Measurements from ENCODE around the gene GALNT3. TPM values are rescaled to one million over a fixed set of nuclear protein-coding genes. Genes with fewer than 3 reads are reported as not detected.

The GALNT3 gene
- total RNA-seq, 2 donors from 2014 or later = 3.5 TPM

GRCh38 chr2:165791421-165792103 is 2.5 kb downstream of the GALNT3 start:
- no peak overlapping the region for H3K27ac ChIP-seq
- TF ChIP-seq CTCF (IDR thresholded peaks at IDR 0.05) = no peak
- H3K9me3 ChIP-seq = no peaks in the 10 kb centered on the region
- H3K4me1 ChIP-seq (ENCODE audit: control insufficient read depth in 1 of 2, low read depth in 2 of 2) = peaks cover 4 to 18% of the 10 kb centered on the region in 2 donors
- no peaks in the 10 kb centered on the region for H3K36me3 ChIP-seq
- no peak for DNase-seq (ENCODE audit: low spot score)
- H3K4me3 ChIP-seq = no peak overlapping the region
- no peak for ATAC-seq (ENCODE audit: insufficient number of reproducible peaks, low FRiP score, low read depth)
- H3K27me3 ChIP-seq (replicated peaks; ENCODE audit: insufficient read depth) = no peaks in the 10 kb centered on the region

GRCh38 chr2:165790466-165790865 is 3.6 kb downstream of the GALNT3 start:
- DNase-seq (ENCODE audit: low spot score) = no peak
- Histone ChIP-seq H3K4me1 (ENCODE audit: control insufficient read depth in 1 of 2, low read depth in 2 of 2) (peaks cover 4 to 18% of the 10 kb centered on the region in 2 donors), H3K4me3 (no peak overlapping the region), H3K9me3 (no peaks in the 10 kb centered on the region), H3K27me3 (replicated peaks; ENCODE audit: insufficient read depth) (no peaks in the 10 kb centered on the region), H3K36me3 (no peaks in the 10 kb centered on the region), H3K27ac (no peak overlapping the region)
- no peak for ATAC-seq (ENCODE audit: insufficient number of reproducible peaks, low FRiP score, low read depth)
- no peak for TF ChIP-seq CTCF (IDR thresholded peaks at IDR 0.05)

GRCh38 chr2:165787334-165787733 is 6.7 kb downstream of the GALNT3 start:
- no peak for DNase-seq (ENCODE audit: low spot score)
- Histone ChIP-seq H3K27me3 (replicated peaks; ENCODE audit: insufficient read depth) (no peaks in the 10 kb centered on the region), H3K9me3 (no peaks in the 10 kb centered on the region), H3K4me3 (no peak overlapping the region), H3K36me3 (no peaks in the 10 kb centered on the region), H3K4me1 (ENCODE audit: control insufficient read depth in 1 of 2, low read depth in 2 of 2) (no peaks in the 10 kb centered on the region), H3K27ac (no peak overlapping the region)
- ATAC-seq (ENCODE audit: insufficient number of reproducible peaks, low FRiP score, low read depth) = no peak
- no peak for TF ChIP-seq CTCF (IDR thresholded peaks at IDR 0.05)

GRCh38 chr2:165779706-165780105 is 14.3 kb downstream of the GALNT3 start:
- no peak overlapping the region for H3K4me3 ChIP-seq
- no peaks in the 10 kb centered on the region for H3K27me3 ChIP-seq (replicated peaks; ENCODE audit: insufficient read depth)
- no peak overlapping the region for H3K27ac ChIP-seq
- no peaks in the 10 kb centered on the region for H3K4me1 ChIP-seq (ENCODE audit: control insufficient read depth in 1 of 2, low read depth in 2 of 2)
- TF ChIP-seq CTCF (IDR thresholded peaks at IDR 0.05) = no peak
- H3K9me3 ChIP-seq = no peaks in the 10 kb centered on the region
- DNase-seq (ENCODE audit: low spot score) = no peak
- no peaks in the 10 kb centered on the region for H3K36me3 ChIP-seq
- ATAC-seq (ENCODE audit: insufficient number of reproducible peaks, low FRiP score, low read depth) = no peak

- no peak for TF ChIP-seq CTCF (IDR thresholded peaks at IDR 0.05)
- H3K27me3 ChIP-seq (replicated peaks; ENCODE audit: insufficient read depth) = no peaks in the 10 kb centered on the region
- ATAC-seq (ENCODE audit: insufficient number of reproducible peaks, low FRiP score, low read depth) (no peak), DNase-seq (ENCODE audit: low spot score) (no peak)
- H3K27ac ChIP-seq = no peak overlapping the region
- no peak overlapping the region for H3K4me3 ChIP-seq
- H3K9me3 ChIP-seq = no peaks in the 10 kb centered on the region
- H3K4me1 ChIP-seq (ENCODE audit: control insufficient read depth in 1 of 2, low read depth in 2 of 2) = no peaks in the 10 kb centered on the region
- no peaks in the 10 kb centered on the region for H3K36me3 ChIP-seq
Observed at GRCh38 chr2:165778653-165779451, 15.2 kb downstream of the GALNT3 start.

All from thoracic aorta (tissue), 2 donors.